K562 (cell line): ENCODE measurements around the gene BTBD2. TPM values are rescaled to one million over a fixed set of nuclear protein-coding genes. Genes with fewer than 3 reads are reported as not detected.

Source experiments
- ATAC-seq: fragments of 200-7000 bp; cut with Tn5 transposase; 3 replicates; pipeline ENCODE4 v1.9.1; 2020; ENCODE audit warnings: moderate library complexity
- BruUV-seq: library from RNA; stranded (reverse); fragments of 400-500 nt; replicated peaks from 2 replicates; lab custom pipeline; 2021; lab: Mats Ljungman, UMichigan
- CTCF ChIA-PET: fragments of 300-600 bp; formaldehyde crosslinking; extraction: SDS; loops from one replicate; lab custom pipeline; 2021; ENCODE audit warnings: low intra/inter-chr PET ratio; lab: Yijun Ruan, JAX
- POLR2A ChIA-PET: fragments of 300-600, 350-650 bp; sonication (Branson Sonifier 250); formaldehyde crosslinking; extraction: SDS; loops from one replicate; lab custom pipeline; 2021; ENCODE audit warnings: antibody characterized with exemption, inconsistent platforms; lab: Yijun Ruan, JAX
- DNase-seq, 4 experiments: peaks; one replicate each; pipeline versions ENCODE4 v3.0.0 to v3.0.0-alpha.2; 2011 to 2018; ENCODE audit warnings: low spot score in 3 of 4, mixed read lengths in 3 of 4; ENCODE audit errors: extremely low read depth in 1 of 4
- FAIRE-seq: peaks from 2 replicates; lab custom pipeline; 2011; peaks lifted over from hg19 to GRCh38; lab: Jason Lieb, UNC
- H2AFZ ChIP-seq: 2 replicates; pipeline ENCODE4 v1.6.0; 2011; ENCODE audit warnings: low read depth, low read length, control low read depth, inconsistent platforms
- H3K27ac ChIP-seq: fragments of 200-600 bp; 3 replicates; pipeline ENCODE4 v1.8.0; 2011; ENCODE audit warnings: low read depth, mild to moderate bottlenecking, control low read depth, inconsistent platforms, low read length, moderate library complexity, mixed read lengths; ENCODE audit errors: extremely low read depth
- H3K27me3 ChIP-seq, 2 experiments: fragments of 300-600 bp in 1 of 2; 2 replicates in 1 of 2; 3 replicates in 1 of 2; pipeline versions ENCODE4 v1.6.0 to v1.8.0; 2011; ENCODE audit warnings: inconsistent platforms in 2 of 2, low read length in 2 of 2, mild to moderate bottlenecking in 1 of 2, mixed read lengths in 1 of 2, moderate library complexity in 1 of 2; ENCODE audit not compliant: control insufficient read depth in 2 of 2, insufficient read depth in 2 of 2
- H3K36me3 ChIP-seq: fragments of 300-600 bp; 3 replicates; pipeline ENCODE4 v1.8.0; 2011; ENCODE audit warnings: mild to moderate bottlenecking, low read length, inconsistent platforms; ENCODE audit not compliant: control insufficient read depth, insufficient read depth
- H3K4me1 ChIP-seq, 2 experiments: fragments of 200-600 bp in 1 of 2; replicated peaks in 1 of 2; 2 replicates in 1 of 2; 3 replicates in 1 of 2; pipeline versions ENCODE4 v1.5.1 to v1.8.0; 2011; ENCODE audit warnings: inconsistent platforms in 2 of 2, low read length in 2 of 2, mild to moderate bottlenecking in 1 of 2, mixed read lengths in 1 of 2, moderate library complexity in 1 of 2; ENCODE audit not compliant: control insufficient read depth in 2 of 2, insufficient read depth in 2 of 2
- H3K4me2 ChIP-seq: 2 replicates; pipeline ENCODE4 v1.6.1; 2011; ENCODE audit warnings: low read length, control low read depth, inconsistent platforms, mixed read lengths; ENCODE audit not compliant: insufficient read depth
- H3K4me3 ChIP-seq: fragments of 200-600 bp; sonication (generic), shearing (Covaris generic); 2 replicates; pipeline ENCODE4 v1.5.1; 2016; ENCODE audit warnings: control low read depth, inconsistent platforms
- H3K79me2 ChIP-seq: fragments of 200-600 bp; 3 replicates; pipeline ENCODE4 v1.8.0; 2011; ENCODE audit warnings: low read length, inconsistent platforms; ENCODE audit not compliant: control insufficient read depth, insufficient read depth
- H3K9ac ChIP-seq, 2 experiments: 2 replicates each; pipeline versions ENCODE4 v1.6.0 to v1.6.1; 2011; ENCODE audit warnings: low read depth in 2 of 2, low read length in 2 of 2, control low read depth in 1 of 2, inconsistent platforms in 1 of 2, mild to moderate bottlenecking in 1 of 2, mixed read lengths in 1 of 2; ENCODE audit not compliant: insufficient read depth in 1 of 2
- H3K9me1 ChIP-seq: one replicate; pipeline ENCODE4 v1.6.0; 2011; ENCODE audit warnings: inconsistent platforms, mild to moderate bottlenecking, low read length, moderate library complexity; ENCODE audit not compliant: control insufficient read depth, insufficient read depth
- H3K9me3 ChIP-seq: replicated peaks from 2 replicates; pipeline ENCODE4 v1.5.1; 2011; ENCODE audit warnings: low read depth, low read length, inconsistent platforms; ENCODE audit not compliant: control insufficient read depth, insufficient read depth
- H4K20me1 ChIP-seq: replicated peaks from 2 replicates; pipeline ENCODE4 v1.6.1; 2011; ENCODE audit warnings: low read length, inconsistent platforms, mixed read lengths; ENCODE audit not compliant: control insufficient read depth, insufficient read depth
- BMI1 ChIP-seq: fragments of 150-350 bp; IDR thresholded peaks from 2 replicates; pipeline ENCODE4 v1.6.1; 2014; ENCODE audit warnings: low read length
- ETV5 ChIP-seq: sonication (generic); formaldehyde crosslinking; IDR thresholded peaks from 2 replicates; pipeline ENCODE4 v1.4.0; 2020; ENCODE audit warnings: low read depth, mild to moderate bottlenecking, missing genetic modification reagents
- GTF2E2 ChIP-seq: fragments of 200-800 bp; sonication (Bioruptor generic); IDR thresholded peaks from 2 replicates; pipeline ENCODE4 v1.6.1; 2016; ENCODE audit warnings: missing genetic modification characterization, missing compliant biosample characterization
- HIVEP1 ChIP-seq: fragments of 250-450 bp; sonication (Bioruptor Pico); IDR thresholded peaks from 2 replicates; pipeline ENCODE4 v1.4.0; 2020; ENCODE audit warnings: mild to moderate bottlenecking
- KDM5B ChIP-seq: fragments of 200-600 bp; sonication (generic); IDR thresholded peaks from 2 replicates; pipeline ENCODE4 v1.6.1; 2012; ENCODE audit warnings: low read depth, mild to moderate bottlenecking, moderate library complexity, low read length, control low read depth, inconsistent platforms; ENCODE audit not compliant: insufficient replicate concordance
- KLF10 ChIP-seq: fragments of 250-450 bp; sonication (Bioruptor Pico); IDR thresholded peaks from 2 replicates; pipeline ENCODE4 v1.6.1; 2021; ENCODE audit warnings: matching md5 sums
- MEF2D ChIP-seq: conservative IDR thresholded peaks from 2 replicates; pipeline ENCODE4 v1.6.1; 2016; ENCODE audit warnings: low read depth, missing genetic modification characterization, missing compliant biosample characterization
- MXI1 ChIP-seq: IDR thresholded peaks from 2 replicates; pipeline ENCODE4 v1.6.1; 2011; ENCODE audit warnings: low read depth, mild to moderate bottlenecking, improper control_type of control experiment, low read length
- PHTF2 ChIP-seq: fragments of 250-450 bp; sonication (Bioruptor Pico); IDR thresholded peaks from 2 replicates; pipeline ENCODE4 v1.5.0; 2021; ENCODE audit warnings: mild to moderate bottlenecking
- PYGO2 ChIP-seq: fragments of 450-650 bp; IDR thresholded peaks from 2 replicates; pipeline ENCODE4 v1.6.1; 2016; ENCODE audit warnings: mild to moderate bottlenecking, missing genetic modification characterization, moderate library complexity, missing compliant biosample characterization
- SRSF3 ChIP-seq: fragments of 200-400 bp; formaldehyde crosslinking; IDR thresholded peaks from 2 replicates; pipeline ENCODE4 v1.6.1; 2016; ENCODE audit warnings: mild to moderate bottlenecking, low read length, moderate library complexity; ENCODE audit not compliant: insufficient read depth
- ZNF384 ChIP-seq: IDR thresholded peaks from 2 replicates; pipeline ENCODE4 v1.6.1; 2012; ENCODE audit warnings: low read depth, low read length, improper control_type of control experiment
- ZNF707 ChIP-seq: fragments of 250-450 bp; sonication (Bioruptor Pico); conservative IDR thresholded peaks from 2 replicates; pipeline ENCODE4 v1.8.0; 2022; ENCODE audit warnings: inconsistent platforms, mild to moderate bottlenecking, moderate library complexity
- ZNF764 ChIP-seq: fragments of 250-450 bp; sonication (Bioruptor Pico); IDR thresholded peaks from 2 replicates; pipeline ENCODE4 v1.4.0; 2020; ENCODE audit warnings: low read depth, mild to moderate bottlenecking, moderate library complexity
- WGBS: fragments of 100-300 bp; shearing (Covaris generic); methylation state at CpG from one replicate; pipeline ENCODE4 v1.1.6; 2016; ENCODE audit warnings: low coverage, mixed read lengths; ENCODE audit not compliant: insufficient coverage; ENCODE audit errors: missing lambda C conversion rate; 5-methylcytosine and 5-hydroxymethylcytosine counted together
- in situ Hi-C: fragments of 300-500 bp; cut with MboI; formaldehyde crosslinking; loops from 4 replicates; pipeline ENCODE4 v1.15.0; 2018; ENCODE audit warnings: inconsistent platforms, mixed read lengths
- intact Hi-C: fragments of 100-400 bp; cut with micrococcal nuclease; formaldehyde crosslinking; loops from 2 replicates; pipeline ENCODE4 v1.14.2; 2022
- polyA plus RNA-seq, 8 experiments: library from polyadenylated mRNA; depleted of rRNA in 4 of 8; stranded (reverse) in 5 of 8; unstranded in 3 of 8; fragments of >200 nt; fragmentation: Nextera tagmentation in 2 of 8; fragmentation: Illumina TruSeq in 1 of 8; extraction: Ambion mirVana in 2 of 8; extraction: Trizol in 1 of 8; gene quantifications; 2 replicates each; pipeline versions ENCODE4 v1.2.1 to v1.2.3, GENCODE V29; 2011 to 2014; ENCODE audit warnings: inconsistent platforms in 1 of 8, missing spikeins in 1 of 8
- total RNA-seq, 7 experiments: library from RNA; depleted of rRNA in 6 of 7; stranded (reverse); fragments of >200 nt in 6 of 7; fragmentation: Illumina TruSeq in 2 of 7; extraction: Trizol in 2 of 7; gene quantifications; 2 replicates each; pipeline versions ENCODE4 v1.2.1 to v1.2.3, GENCODE V29; 2011 to 2021; ENCODE audit warnings: low replicate concordance in 1 of 7
- TF ChIP-seq, protein P1 (sequence below): sonication (generic); formaldehyde crosslinking; IDR thresholded peaks from 2 replicates; pipeline ENCODE4 v1.8.0; 2022; ENCODE audit warnings: mild to moderate bottlenecking, missing genetic modification reagents, borderline replicate concordance
- TF ChIP-seq, protein P2 (sequence below): fragments of 450-650 bp; conservative IDR thresholded peaks from 2 replicates; pipeline ENCODE4 v1.6.1; 2016; ENCODE audit warnings: missing genetic modification characterization, low read depth, mild to moderate bottlenecking, control low read depth, missing compliant biosample characterization
- TF ChIP-seq, protein P3 (sequence below): fragments of 250-450 bp; sonication (Bioruptor Pico); IDR thresholded peaks from 2 replicates; pipeline ENCODE4 v1.8.0; 2022; ENCODE audit warnings: moderate library complexity, mild to moderate bottlenecking, inconsistent platforms

The BTBD2 gene
- total and polyA plus RNA-seq, 9 of the 15 experiments (the other 6 are each of a cell fraction or from before 2014, with no cell fraction given) = 0.10 to 15.6 (median 6.9) TPM

DNA sequence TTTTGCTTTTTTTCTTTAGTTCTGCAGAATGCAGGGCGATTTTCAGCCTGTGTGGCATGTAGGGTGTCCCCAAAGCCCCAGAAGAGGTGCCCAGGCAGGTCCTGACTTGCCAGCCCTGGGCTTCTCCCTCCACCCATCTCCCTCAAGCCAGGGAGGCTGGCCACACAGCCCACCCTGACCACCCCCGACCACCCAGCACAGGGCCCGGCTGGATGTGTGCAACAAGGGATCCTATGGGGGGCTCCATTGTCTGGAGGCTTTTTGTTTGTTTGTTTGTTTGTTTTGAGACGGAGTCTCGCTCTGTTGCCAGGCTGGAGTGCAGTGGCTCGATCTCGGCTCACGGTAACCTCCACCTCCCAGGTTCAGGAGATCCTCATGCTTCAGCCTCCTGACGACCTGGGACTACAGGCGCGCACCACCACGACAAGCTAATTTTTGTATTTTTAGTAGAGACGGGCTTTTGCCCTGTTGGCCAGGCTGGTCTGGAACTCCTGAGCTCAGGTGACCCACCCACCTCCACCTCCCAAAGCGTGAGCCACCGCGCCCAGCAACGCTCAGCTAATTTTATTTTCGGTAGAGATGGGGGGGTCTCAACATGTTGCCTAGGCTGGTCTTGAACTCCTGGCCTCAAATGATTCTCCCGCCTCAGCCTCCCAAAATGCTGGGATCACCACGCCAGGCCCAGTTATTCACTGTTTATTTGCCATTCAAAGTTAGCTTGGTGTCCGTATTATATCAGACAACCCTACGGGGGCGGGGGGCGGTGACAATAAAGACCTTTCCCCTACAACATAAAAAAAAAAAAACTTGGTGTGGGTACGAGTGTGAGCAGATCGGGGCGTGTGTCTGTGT, 43.3 kb upstream of the BTBD2 start:
- WGBS = 62% methylated on average over 26 of the region's 27 CpGs
- no peaks in the 10 kb centered on the region for H3K36me3 ChIP-seq
- intact Hi-C loops (no loop called here), in situ Hi-C loops (no loop called here)
- H3K27me3 ChIP-seq = no peaks in the 10 kb centered on the region
- peaks cover 13% of the 10 kb centered on the region for H3K79me2 ChIP-seq
- BruUV-seq = no TSS peak
- H3K27ac ChIP-seq = peak overlapping the region; percentile 100
- H3K9me3 ChIP-seq = no peaks in the 10 kb centered on the region
- H3K4me3 ChIP-seq = peak overlapping the region; percentile 76; the same call in 1 of the 2 replicates
- peak overlapping the region; percentile 97 to 98 for H3K9ac ChIP-seq
- H3K4me1 ChIP-seq = peaks cover 54 to 88% of the 10 kb centered on the region in 2 experiments
- peak overlapping the region; percentile 95 for H3K4me2 ChIP-seq
- POLR2A ChIA-PET = interaction anchor here (0.6 to 6.8 kb wide), 15 partner anchors 7 to 251 kb away, joined by 3 to 72 read pairs (median 4); partner anchors contain the start of gene MKNK2
- ATAC-seq (no peak), FAIRE-seq (no peak), DNase-seq (no peak)
- H3K9me1 ChIP-seq = no peaks in the 10 kb centered on the region
- CTCF ChIA-PET = no interaction called here
- no peaks in the 10 kb centered on the region for H4K20me1 ChIP-seq
- H2AFZ ChIP-seq = peak overlapping the region; percentile 86
- TF ChIP-seq, protein P1, sequence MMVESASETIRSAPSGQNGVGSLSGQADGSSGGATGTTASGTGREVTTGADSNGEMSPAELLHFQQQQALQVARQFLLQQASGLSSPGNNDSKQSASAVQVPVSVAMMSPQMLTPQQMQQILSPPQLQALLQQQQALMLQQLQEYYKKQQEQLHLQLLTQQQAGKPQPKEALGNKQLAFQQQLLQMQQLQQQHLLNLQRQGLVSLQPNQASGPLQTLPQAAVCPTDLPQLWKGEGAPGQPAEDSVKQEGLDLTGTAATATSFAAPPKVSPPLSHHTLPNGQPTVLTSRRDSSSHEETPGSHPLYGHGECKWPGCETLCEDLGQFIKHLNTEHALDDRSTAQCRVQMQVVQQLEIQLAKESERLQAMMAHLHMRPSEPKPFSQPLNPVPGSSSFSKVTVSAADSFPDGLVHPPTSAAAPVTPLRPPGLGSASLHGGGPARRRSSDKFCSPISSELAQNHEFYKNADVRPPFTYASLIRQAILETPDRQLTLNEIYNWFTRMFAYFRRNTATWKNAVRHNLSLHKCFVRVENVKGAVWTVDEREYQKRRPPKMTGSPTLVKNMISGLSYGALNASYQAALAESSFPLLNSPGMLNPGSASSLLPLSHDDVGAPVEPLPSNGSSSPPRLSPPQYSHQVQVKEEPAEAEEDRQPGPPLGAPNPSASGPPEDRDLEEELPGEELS (CRISPR knock-in tag) = no peak
- TF ChIP-seq, protein P2, sequence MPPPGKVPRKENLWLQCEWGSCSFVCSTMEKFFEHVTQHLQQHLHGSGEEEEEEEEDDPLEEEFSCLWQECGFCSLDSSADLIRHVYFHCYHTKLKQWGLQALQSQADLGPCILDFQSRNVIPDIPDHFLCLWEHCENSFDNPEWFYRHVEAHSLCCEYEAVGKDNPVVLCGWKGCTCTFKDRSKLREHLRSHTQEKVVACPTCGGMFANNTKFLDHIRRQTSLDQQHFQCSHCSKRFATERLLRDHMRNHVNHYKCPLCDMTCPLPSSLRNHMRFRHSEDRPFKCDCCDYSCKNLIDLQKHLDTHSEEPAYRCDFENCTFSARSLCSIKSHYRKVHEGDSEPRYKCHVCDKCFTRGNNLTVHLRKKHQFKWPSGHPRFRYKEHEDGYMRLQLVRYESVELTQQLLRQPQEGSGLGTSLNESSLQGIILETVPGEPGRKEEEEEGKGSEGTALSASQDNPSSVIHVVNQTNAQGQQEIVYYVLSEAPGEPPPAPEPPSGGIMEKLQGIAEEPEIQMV (tag) = peak; percentile 63; the same call in 1 of the 2 replicates
- TF ChIP-seq ZNF384 = peak; percentile 58; the same call in 1 of the 2 replicates
- no peak for TF ChIP-seq KLF10 (CRISPR knock-in tag)
- TF ChIP-seq ZNF764 (CRISPR knock-in tag) = no peak
- no peak for TF ChIP-seq MXI1
- no peak for TF ChIP-seq ZNF707 (CRISPR knock-in tag)
- no peak for TF ChIP-seq BMI1
- peak; percentile 3; the same call in 1 of the 2 replicates for TF ChIP-seq PYGO2
- TF ChIP-seq, protein P3, sequence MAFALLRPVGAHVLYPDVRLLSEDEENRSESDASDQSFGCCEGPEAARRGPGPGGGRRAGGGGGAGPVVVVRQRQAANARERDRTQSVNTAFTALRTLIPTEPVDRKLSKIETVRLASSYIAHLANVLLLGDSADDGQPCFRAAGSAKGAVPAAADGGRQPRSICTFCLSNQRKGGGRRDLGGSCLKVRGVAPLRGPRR = 0 out of 2 replicates have a peak, but pooled peaks have one; percentile 3
- TF ChIP-seq MEF2D (tag) = peak; percentile 46; the same call in 1 of the 2 replicates
- TF ChIP-seq GTF2E2 (tag) = no peak
- no peak for TF ChIP-seq HIVEP1 (CRISPR knock-in tag)
- 0 out of 2 replicates have a peak, but pooled peaks have one; percentile 15 for TF ChIP-seq SRSF3
- TF ChIP-seq PHTF2 = no peak
- TF ChIP-seq KDM5B = no peak
- TF ChIP-seq ETV5 (CRISPR knock-in tag) = no peak; the same call in 1 of the 2 replicates
